Lower lobe of right lung (tissue), 2 donors: ENCODE measurements around the gene ZNF883. TPM values are rescaled to one million over a fixed set of nuclear protein-coding genes. Genes with fewer than 3 reads are reported as not detected.

Experiments used
- ATAC-seq, 2 donors: fragments of 200-7000 bp; cut with Tn5 transposase; one replicate each; pipeline ENCODE4 v1.9.1; 2020 to 2022; ENCODE audit warnings: mild to moderate bottlenecking in 2 of 2, moderate library complexity in 2 of 2
- DNase-seq: peaks from one replicate; pipeline ENCODE4 v3.0.0-alpha.2; 2020
- H3K27ac ChIP-seq: fragments of 200-600 bp; one replicate; pipeline ENCODE4 v1.8.0; 2022
- H3K27me3 ChIP-seq: fragments of 200-600 bp; one replicate; pipeline ENCODE4 v1.8.0; 2022; ENCODE audit warnings: low read depth
- H3K36me3 ChIP-seq: fragments of 200-600 bp; one replicate; pipeline ENCODE4 v1.8.0; 2022; ENCODE audit warnings: mild to moderate bottlenecking
- H3K4me1 ChIP-seq: fragments of 200-600 bp; one replicate; pipeline ENCODE4 v1.8.0; 2022
- H3K4me3 ChIP-seq: fragments of 200-600 bp; one replicate; pipeline ENCODE4 v1.8.0; 2022; ENCODE audit warnings: mild to moderate bottlenecking
- H3K9me3 ChIP-seq: fragments of 200-600 bp; one replicate; pipeline ENCODE4 v1.8.0; 2022
- intact Hi-C: fragments of 100-400 bp; cut with DNase I; formaldehyde crosslinking; loops from one replicate; pipeline ENCODE4 v1.11.0; 2022
- total RNA-seq: library from RNA; stranded (reverse); fragmentation: NEBNext Ultra II Directional; extraction: Animal tissue kit (Norgen Biotek cat#: 25700); gene quantifications from one replicate; pipeline ENCODE4 v1.2.1, GENCODE V29; 2021
- TF ChIP-seq, protein P1 (sequence below): fragments of 200-600 bp; IDR thresholded peaks from one replicate; pipeline ENCODE4 v1.8.0; 2022; ENCODE audit warnings: antibody characterized with exemption, mild to moderate bottlenecking
- donor health status: DM: no; HTN: yes; CAD: no; lungs with severe emphysema.

Gene ZNF883
- total RNA-seq, 1 donor from 2014 or later: 0.89 TPM

GRCh38 chr9:112945620-112946208, 66.3 kb downstream of the ZNF883 start:
- no peak for ATAC-seq
- peaks cover 8% of the 10 kb centered on the region for H3K9me3 ChIP-seq
- H3K4me3 ChIP-seq: no peak overlapping the region
- no peaks in the 10 kb centered on the region for H3K36me3 ChIP-seq
- H3K4me1 ChIP-seq: no peaks in the 10 kb centered on the region
- H3K27me3 ChIP-seq: no peaks in the 10 kb centered on the region
- no peak for DNase-seq
- TF ChIP-seq, protein P1, sequence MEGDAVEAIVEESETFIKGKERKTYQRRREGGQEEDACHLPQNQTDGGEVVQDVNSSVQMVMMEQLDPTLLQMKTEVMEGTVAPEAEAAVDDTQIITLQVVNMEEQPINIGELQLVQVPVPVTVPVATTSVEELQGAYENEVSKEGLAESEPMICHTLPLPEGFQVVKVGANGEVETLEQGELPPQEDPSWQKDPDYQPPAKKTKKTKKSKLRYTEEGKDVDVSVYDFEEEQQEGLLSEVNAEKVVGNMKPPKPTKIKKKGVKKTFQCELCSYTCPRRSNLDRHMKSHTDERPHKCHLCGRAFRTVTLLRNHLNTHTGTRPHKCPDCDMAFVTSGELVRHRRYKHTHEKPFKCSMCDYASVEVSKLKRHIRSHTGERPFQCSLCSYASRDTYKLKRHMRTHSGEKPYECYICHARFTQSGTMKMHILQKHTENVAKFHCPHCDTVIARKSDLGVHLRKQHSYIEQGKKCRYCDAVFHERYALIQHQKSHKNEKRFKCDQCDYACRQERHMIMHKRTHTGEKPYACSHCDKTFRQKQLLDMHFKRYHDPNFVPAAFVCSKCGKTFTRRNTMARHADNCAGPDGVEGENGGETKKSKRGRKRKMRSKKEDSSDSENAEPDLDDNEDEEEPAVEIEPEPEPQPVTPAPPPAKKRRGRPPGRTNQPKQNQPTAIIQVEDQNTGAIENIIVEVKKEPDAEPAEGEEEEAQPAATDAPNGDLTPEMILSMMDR: no peak
- intact Hi-C loops: no loop called here
- no peak overlapping the region for H3K27ac ChIP-seq

DNA sequence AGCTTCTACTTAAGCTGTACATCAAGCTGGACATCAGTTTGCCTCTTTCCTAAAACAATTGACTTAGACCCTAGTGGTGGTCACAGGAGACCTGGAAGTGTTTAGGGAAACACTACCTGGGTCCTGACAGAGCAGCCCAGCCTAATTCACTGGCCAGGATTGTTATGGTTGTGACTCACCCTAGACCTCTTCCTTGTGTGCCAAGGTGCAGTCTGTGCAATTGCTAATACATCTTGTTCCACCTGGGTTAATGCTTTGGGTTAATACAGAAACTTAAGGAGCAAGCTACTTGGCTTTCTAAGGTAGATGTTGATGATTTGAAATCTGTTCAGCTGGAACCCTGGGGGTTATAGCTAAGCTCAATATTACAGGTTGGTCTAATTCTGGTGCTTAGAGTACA, 72.6 kb downstream of the ZNF883 start:
- Histone ChIP-seq H3K27ac (no peak overlapping the region), H3K27me3 (peaks cover 9% of the 10 kb centered on the region), H3K4me1 (no peaks in the 10 kb centered on the region), H3K4me3 (no peak overlapping the region), H3K9me3 (no peaks in the 10 kb centered on the region), H3K36me3 (no peaks in the 10 kb centered on the region)
- TF ChIP-seq, protein P1: no peak
- intact Hi-C loops: no loop called here
- DNase-seq (no peak), ATAC-seq (no peak)

- no peaks in the 10 kb centered on the region for H3K4me1 ChIP-seq
Observed at GRCh38 chr9:112933696-112934095, 78.3 kb downstream of the ZNF883 start.

GRCh38 chr9:112925058-112925641, 86.8 kb downstream of the ZNF883 start:
- Histone ChIP-seq H3K36me3 (no peaks in the 10 kb centered on the region), H3K4me1 (no peaks in the 10 kb centered on the region), H3K27ac (no peak overlapping the region), H3K27me3 (no peaks in the 10 kb centered on the region), H3K4me3 (no peak overlapping the region), H3K9me3 (no peaks in the 10 kb centered on the region)
- no peak for ATAC-seq
- TF ChIP-seq, protein P1: peak; percentile 20
- intact Hi-C loops: no loop called here
- no peak for DNase-seq

More at GRCh38 chr9:112933696-112934095, 78.3 kb downstream of the ZNF883 start:
- no peak for ATAC-seq
- peaks cover 9% of the 10 kb centered on the region for H3K27me3 ChIP-seq
- DNase-seq: no peak
- TF ChIP-seq, protein P1: no peak
- no peaks in the 10 kb centered on the region for H3K36me3 ChIP-seq
- H3K9me3 ChIP-seq: no peaks in the 10 kb centered on the region
- no peak overlapping the region for H3K27ac ChIP-seq
- no peak overlapping the region for H3K4me3 ChIP-seq
- intact Hi-C loops: no loop called here

DNA sequence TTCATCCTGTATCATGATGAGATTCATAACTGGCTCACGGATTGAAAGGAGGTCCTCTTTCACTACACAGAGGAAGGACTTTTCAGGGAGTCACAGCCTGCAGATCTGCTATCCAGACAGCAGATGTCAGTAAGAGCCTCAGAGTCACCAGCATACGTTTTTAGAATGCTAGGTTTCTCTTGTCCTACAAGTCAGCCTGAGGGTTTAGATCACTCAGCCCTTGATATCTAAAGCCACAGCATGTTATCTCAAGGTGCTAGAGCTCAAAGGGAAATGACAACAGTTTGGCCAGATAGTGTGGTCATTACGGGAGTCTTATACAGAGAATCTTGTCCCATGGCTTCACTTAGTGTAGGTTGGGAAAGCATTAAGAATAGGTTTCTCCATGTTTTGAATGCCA, 90.4 kb downstream of the ZNF883 start:
- ATAC-seq: peak in 1 of 2 donors; percentile 48
- Histone ChIP-seq H3K4me3 (no peak overlapping the region), H3K4me1 (no peaks in the 10 kb centered on the region), H3K9me3 (no peaks in the 10 kb centered on the region), H3K27ac (no peak overlapping the region), H3K36me3 (no peaks in the 10 kb centered on the region), H3K27me3 (no peaks in the 10 kb centered on the region)
- TF ChIP-seq, protein P1: peak; percentile 40
- intact Hi-C loops: no loop called here
- no peak for DNase-seq
